Measurements from ENCODE around the gene PHACTR1. TPM values are rescaled to one million over a fixed set of nuclear protein-coding genes. Genes with fewer than 3 reads are reported as not detected.

PHACTR1 gene
- total and polyA plus RNA-seq, 9 of the 15 experiments (the other 6 are each of a cell fraction or from before 2014, with no cell fraction given): 11.5 to 32.6 (median 22.0) TPM

GRCh38 chr6:12693122-12693521 lies 23.4 kb upstream of the PHACTR1 start:
- H4K20me1 ChIP-seq (replicated peaks; ENCODE audit: control insufficient read depth, insufficient read depth, low read length): no peaks in the 10 kb centered on the region
- in situ Hi-C loops (cut with MboI): no loop called here

More at GRCh38 chr6:12693122-12693521, 23.4 kb upstream of the PHACTR1 start:
- Histone ChIP-seq H3K9me3 (replicated peaks; ENCODE audit: control insufficient read depth, insufficient read depth, low read depth, low read length) (no peaks in the 10 kb centered on the region), H2AFZ (ENCODE audit: low read depth, low read length) (no peak overlapping the region), H3K4me3 (no peak overlapping the region), H3K4me1 (replicated peaks in 1 of 2; ENCODE audit: control insufficient read depth in 2 of 2, insufficient read depth in 2 of 2, low read length in 2 of 2) (no peaks in the 10 kb centered on the region), H3K79me2 (ENCODE audit: control insufficient read depth, insufficient read depth, low read length) (no peaks in the 10 kb centered on the region), H3K36me3 (ENCODE audit: control insufficient read depth, insufficient read depth, low read length) (no peaks in the 10 kb centered on the region), H3K27me3 (ENCODE audit: control insufficient read depth in 2 of 2, insufficient read depth in 2 of 2, low read length in 2 of 2) (no peaks in the 10 kb centered on the region), H3K9me1 (ENCODE audit: control insufficient read depth, insufficient read depth, low read length) (no peaks in the 10 kb centered on the region), H3K4me2 (ENCODE audit: insufficient read depth, low read length) (no peak overlapping the region), H3K9ac (ENCODE audit: insufficient read depth in 1 of 2, low read depth in 2 of 2, low read length in 2 of 2) (no peak overlapping the region), H3K27ac (ENCODE audit: extremely low read depth, low read depth, low read length) (no peak overlapping the region)
- FAIRE-seq (no peak), ATAC-seq (no peak), DNase-seq (ENCODE audit: extremely low read depth in 1 of 4, low spot score in 3 of 4) (no peak)
- TF ChIP-seq THRB (CRISPR knock-in tag; conservative IDR thresholded peaks at IDR 0.05) (no peak), MCM7 (IDR thresholded peaks at IDR 0.05) (no peak), FIP1L1 (IDR thresholded peaks at IDR 0.05; ENCODE audit: low read depth, low read length, poor library complexity, severe bottlenecking) (no peak), MCM2 (IDR thresholded peaks at IDR 0.05; ENCODE audit: low read depth) (no peak), NKRF (IDR thresholded peaks at IDR 0.05; ENCODE audit: borderline replicate concordance) (no peak), CREB5 (CRISPR knock-in tag; IDR thresholded peaks at IDR 0.05) (no peak), ZNF589 (CRISPR knock-in tag; IDR thresholded peaks at IDR 0.05; ENCODE audit: low read depth) (no peak), THRAP3 (IDR thresholded peaks at IDR 0.05; ENCODE audit: borderline replicate concordance) (no peak), NFXL1 (CRISPR knock-in tag; IDR thresholded peaks at IDR 0.05) (no peak)
- WGBS (ENCODE audit: insufficient coverage, low coverage, missing lambda C conversion rate): 4% methylated on average over 1 of the region's 1 CpG
- CTCF ChIA-PET (ENCODE audit: low intra/inter-chr PET ratio): no interaction called here
- BruUV-seq (replicated peaks): no TSS peak
- POLR2A ChIA-PET: no interaction called here
- intact Hi-C loops (cut with micrococcal nuclease): no loop called here
